RWPE1 (cell line): ENCODE results near the gene RNF126.

Experiments
- CTCF ChIA-PET: fragments of 350-600 bp; sonication (Branson Sonifier 250); formaldehyde crosslinking; extraction: SDS; loops from one replicate; lab custom pipeline; 2021; lab: Yijun Ruan, JAX
- POLR2A ChIA-PET: fragments of 400-600 bp; formaldehyde crosslinking; extraction: SDS; loops from one replicate; lab custom pipeline; 2020; ENCODE audit warnings: antibody characterized with exemption; ENCODE audit not compliant: low non-redundant PET; lab: Yijun Ruan, JAX
- DNase-seq: peaks from one replicate; pipeline ENCODE4 v3.0.0; 2012; ENCODE audit warnings: low spot score
- H3K27ac ChIP-seq: fragments of 450-650 bp; 2 replicates; pipeline ENCODE4 v1.5.1; 2017
- TF ChIP-seq, protein P1 (sequence below): fragments of 450-650 bp; conservative IDR thresholded peaks from 2 replicates; pipeline ENCODE4 v1.5.1; 2017; ENCODE audit warnings: low read depth, mild to moderate bottlenecking

RNF126 gene

GRCh38 chr19:658059-658839 is 4.8 kb downstream of the RNF126 start:
- TF ChIP-seq, protein P1, sequence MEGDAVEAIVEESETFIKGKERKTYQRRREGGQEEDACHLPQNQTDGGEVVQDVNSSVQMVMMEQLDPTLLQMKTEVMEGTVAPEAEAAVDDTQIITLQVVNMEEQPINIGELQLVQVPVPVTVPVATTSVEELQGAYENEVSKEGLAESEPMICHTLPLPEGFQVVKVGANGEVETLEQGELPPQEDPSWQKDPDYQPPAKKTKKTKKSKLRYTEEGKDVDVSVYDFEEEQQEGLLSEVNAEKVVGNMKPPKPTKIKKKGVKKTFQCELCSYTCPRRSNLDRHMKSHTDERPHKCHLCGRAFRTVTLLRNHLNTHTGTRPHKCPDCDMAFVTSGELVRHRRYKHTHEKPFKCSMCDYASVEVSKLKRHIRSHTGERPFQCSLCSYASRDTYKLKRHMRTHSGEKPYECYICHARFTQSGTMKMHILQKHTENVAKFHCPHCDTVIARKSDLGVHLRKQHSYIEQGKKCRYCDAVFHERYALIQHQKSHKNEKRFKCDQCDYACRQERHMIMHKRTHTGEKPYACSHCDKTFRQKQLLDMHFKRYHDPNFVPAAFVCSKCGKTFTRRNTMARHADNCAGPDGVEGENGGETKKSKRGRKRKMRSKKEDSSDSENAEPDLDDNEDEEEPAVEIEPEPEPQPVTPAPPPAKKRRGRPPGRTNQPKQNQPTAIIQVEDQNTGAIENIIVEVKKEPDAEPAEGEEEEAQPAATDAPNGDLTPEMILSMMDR: no peak
- POLR2A ChIA-PET: no interaction called here
- CTCF ChIA-PET: no interaction called here
- H3K27ac ChIP-seq: peak overlapping the region; percentile 99
- DNase-seq: no peak

GRCh38 chr19:657611-658010 is 5.4 kb downstream of the RNF126 start:
- DNase-seq: no peak
- H3K27ac ChIP-seq: peak overlapping the region; percentile 99
- CTCF ChIA-PET: no interaction called here
- TF ChIP-seq, protein P1: no peak
- POLR2A ChIA-PET: no interaction called here

- ChIA-PET POLR2A (interaction anchor here (0.6 kb wide), 1 partner anchor 353 kb away, joined by 3 read pairs; no protein-coding TSS in a partner anchor), CTCF (interaction anchor here (1.2 kb wide), 1 partner anchor 77 kb away, joined by 4 read pairs; no protein-coding TSS in a partner anchor)
- TF ChIP-seq, protein P1: no peak
- H3K27ac ChIP-seq: peak overlapping the region; percentile 99
- DNase-seq: no peak
Observed at GRCh38 chr19:656751-657559, 6.1 kb downstream of the RNF126 start.

DNA sequence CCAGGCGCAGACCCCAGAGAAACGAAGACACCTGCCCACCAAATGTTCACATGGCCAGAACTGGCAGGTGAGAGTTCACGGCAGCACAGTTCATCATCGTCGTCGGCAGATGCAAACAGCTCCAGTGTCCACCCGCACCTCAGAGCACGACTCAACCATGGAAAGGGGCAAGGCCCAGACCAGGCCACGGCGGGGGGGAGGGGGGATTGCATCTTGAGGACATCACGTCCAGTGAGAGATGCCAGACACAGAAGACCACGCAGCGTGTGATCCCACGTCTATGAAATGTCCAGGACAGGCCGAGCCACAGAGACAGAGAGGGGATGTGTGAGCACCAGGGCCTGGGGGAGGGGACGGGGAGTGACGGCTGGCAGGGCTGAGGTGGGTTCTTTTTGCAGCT is 7.3 kb downstream of the RNF126 start:
- TF ChIP-seq, protein P1: no peak
- ChIA-PET POLR2A (no interaction called here), CTCF (interaction anchor here (0.6 to 1.2 kb wide), 2 partner anchors 17 to 79 kb away, joined by 4 read pairs; no protein-coding TSS in a partner anchor)
- peak overlapping the region; percentile 99 for H3K27ac ChIP-seq
- DNase-seq: no peak

DNA sequence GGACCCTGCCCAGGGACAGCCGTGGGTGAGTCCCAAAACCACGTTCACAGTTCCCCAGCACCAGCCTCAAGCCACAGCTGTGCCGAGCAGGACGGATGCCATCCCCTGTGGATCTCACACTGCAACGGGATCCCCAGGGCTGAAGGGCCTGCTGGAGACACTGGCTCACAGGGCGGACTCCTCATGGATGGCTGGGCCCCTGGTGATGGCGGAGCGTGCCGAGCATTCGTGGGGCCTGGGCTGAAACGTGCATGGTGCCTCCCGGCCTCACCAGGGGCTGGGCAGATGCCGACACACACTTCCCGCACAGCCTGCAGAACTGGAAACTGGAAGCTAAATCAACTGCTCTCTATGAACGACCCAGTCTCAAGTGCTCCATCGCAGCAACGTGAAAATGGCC is 9.6 kb downstream of the RNF126 start:
- CTCF ChIA-PET: no interaction called here
- TF ChIP-seq, protein P1: no peak
- POLR2A ChIA-PET: no interaction called here
- DNase-seq: no peak
- H3K27ac ChIP-seq: peak overlapping the region; percentile 11; the same call in 1 of the 2 replicates

DNA sequence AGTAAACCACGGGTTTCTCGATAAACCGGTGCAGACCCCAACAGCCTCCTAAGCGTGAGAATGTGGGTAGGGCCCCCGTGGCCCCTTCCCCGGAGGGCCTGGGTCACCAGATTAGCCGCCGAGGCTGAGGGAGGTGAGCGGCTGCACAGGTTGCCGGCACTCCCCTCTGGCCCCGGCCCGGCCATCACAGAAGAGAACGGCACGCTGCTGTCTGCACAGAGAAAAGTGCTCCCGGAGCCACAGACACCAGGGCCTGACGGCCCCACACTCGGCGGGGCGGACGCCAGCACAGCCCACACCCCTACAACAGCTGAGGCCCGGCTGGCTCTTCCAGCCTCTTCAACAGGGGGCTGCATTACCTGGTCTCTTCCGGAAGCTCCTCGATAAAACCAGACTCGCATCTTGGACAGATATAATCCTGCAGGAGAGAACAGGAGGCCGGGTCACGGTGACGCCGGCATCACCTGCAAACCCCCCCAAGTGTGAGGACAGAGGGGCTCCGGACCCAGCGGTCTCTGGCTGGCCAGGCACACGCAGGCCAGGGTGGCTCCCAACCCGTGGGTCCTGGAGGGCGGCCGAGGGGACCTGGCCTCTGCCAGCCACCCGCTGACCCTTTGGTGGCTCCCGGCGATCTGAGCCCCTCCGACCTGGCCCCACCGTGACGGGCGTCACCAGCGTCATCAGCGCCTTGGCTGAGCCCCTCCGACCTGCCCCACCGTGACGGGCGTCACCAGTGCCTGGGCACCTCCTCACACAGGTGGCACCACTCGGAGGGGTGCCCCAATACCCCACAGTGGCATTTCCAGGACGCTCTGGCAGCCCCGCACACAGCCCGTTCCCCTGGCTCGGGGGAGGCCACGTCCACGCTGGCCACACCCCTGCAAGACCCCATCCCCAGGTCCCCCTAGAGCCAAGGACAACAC is 10.3 kb downstream of the RNF126 start:
- no peak for DNase-seq
- TF ChIP-seq, protein P1: no peak
- ChIA-PET CTCF (no interaction called here), POLR2A (no interaction called here)
- peak overlapping the region; percentile 11; the same call in 1 of the 2 replicates for H3K27ac ChIP-seq
